Left hindlimb (tissue), 1 donor: ENCODE results near the gene LY6G6C.

ENCODE experiments used
- DNase-seq: peaks from one replicate; pipeline ENCODE4 v3.0.0-alpha.2; 2018

The LY6G6C gene

GRCh38 chr6:31702819-31703716 is 18.5 kb downstream of the LY6G6C start, which contains the start of gene ABHD16A:
ABHD16A (minus strand) TSS chr6:31703324; CDS start chr6:31703281, 43 bp downstream.
- DNase-seq: peak; percentile 99

- DNase-seq: peak; percentile 56
Observed at GRCh38 chr6:31702405-31702818, 19.1 kb downstream of the LY6G6C start.

DNA sequence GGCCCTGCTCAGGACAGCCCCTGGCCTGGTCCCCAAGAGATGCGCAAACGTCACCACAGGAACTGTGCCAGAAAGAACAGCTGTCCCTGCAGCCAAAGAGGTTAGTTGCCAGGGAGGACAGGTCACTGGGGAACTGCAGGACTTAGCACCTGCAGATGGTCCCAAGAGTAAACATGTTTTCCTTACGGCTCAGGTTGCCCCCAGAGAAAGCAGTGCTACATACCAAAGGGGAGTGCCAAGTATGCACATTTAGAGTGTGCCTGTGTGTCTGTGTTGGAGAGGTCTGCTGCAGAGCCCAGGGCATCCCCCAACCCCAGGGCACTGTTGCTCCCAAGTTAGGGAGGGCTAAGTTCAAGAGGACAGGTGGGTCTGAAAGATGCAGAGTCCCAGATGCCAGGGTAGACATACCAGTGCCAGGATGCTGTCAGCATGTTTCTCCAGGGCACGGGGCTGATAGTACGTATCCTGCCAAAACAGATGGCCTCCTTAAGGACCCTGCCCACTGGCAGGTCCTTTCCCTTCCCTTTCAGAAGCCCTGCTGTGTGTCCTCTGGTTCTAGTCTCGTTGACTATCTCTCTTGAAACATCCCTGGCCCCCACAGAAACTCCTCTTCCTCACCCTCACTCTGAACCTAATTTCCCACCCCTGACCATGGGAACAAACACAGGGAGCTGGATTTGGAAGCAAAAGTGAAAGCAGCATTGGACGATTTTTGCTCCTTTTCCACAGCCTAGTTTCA is 19.7 kb downstream of the LY6G6C start:
- DNase-seq: no peak

DNA sequence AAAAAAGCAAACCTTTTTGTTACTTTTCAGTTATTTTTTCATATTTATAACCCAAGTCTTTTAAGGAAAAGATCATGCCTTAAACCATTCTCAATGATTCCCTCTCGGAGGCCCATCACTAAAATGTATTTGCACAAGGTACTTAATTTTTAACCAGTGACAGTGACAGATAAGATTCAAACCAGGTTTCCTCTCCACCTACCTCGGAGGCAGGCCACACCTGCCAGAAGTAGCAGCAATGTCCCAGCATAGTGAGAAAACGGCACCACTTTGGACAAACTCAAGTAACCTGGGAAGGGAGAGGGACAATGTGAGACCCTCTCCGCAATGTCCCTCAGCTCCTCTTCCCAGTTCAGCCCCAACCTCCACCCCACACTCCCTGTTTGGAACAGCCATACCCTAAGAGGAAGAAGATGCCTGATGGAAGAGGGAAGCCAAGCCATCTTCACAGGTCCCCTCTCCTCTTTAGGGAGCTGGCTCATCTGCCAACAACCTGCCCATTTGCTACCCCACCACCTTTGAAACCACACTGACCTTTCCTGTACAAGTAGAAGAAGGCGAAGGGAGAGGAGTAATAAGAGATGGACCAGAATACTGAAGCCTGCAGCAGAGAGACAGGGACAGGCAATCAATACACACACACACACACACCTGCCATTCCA is 20.7 kb downstream of the LY6G6C start:
- DNase-seq: no peak

- no peak for DNase-seq
Observed at GRCh38 chr6:31697555-31697954, 24.0 kb downstream of the LY6G6C start.

GRCh38 chr6:31693535-31693934 is 28.0 kb downstream of the LY6G6C start:
- no peak for DNase-seq

DNA sequence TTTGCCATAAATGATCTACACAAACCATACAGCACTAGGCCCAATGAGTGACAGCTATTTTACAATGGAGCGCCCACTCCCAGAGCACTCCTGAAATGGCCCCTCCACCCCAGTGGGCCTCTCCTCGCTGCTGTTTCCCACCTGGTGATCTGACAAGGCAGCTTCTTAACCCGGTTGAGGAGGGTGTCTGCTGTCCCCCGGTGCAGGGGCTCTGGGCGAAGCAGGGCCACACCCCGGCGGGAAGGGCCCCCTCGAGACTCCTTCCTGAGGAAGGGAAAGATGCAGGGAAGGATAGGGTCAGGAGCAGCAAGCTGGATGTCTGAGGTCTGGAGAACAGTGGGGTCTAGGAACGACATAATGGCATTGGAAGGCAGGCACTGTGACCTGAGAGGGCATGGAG is 28.7 kb downstream of the LY6G6C start:
- no peak for DNase-seq

- DNase-seq: no peak
Observed at GRCh38 chr6:31692353-31692752, 29.2 kb downstream of the LY6G6C start.

DNA sequence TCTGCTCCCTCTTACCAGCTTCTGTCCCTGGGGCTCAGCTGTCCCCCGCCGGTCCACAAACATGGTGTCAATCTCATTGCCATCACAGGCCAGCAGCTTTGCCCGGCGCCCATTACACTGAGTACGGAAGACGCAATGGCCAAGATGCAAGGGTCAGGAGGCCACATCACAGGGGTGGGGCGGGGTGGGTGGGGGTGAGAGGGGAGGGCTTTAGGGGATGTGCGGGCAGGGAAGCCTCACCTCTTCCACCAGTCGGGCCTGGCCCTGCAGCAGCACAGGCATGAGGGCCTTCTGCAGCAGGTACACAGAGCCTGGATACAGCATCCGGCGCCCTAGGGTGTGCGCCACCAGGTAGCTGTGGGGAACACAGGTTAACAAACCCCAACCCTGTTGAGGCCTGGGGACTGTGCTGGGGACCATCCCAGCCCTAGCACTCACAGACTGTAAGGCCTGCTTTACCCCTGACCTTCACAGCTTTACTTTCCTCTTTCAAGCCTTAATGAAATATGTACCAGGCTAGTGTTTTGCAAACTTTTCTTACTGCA is 29.9 kb downstream of the LY6G6C start:
- no peak for DNase-seq

GRCh38 chr6:31691078-31691463 is 30.5 kb downstream of the LY6G6C start:
- DNase-seq: no peak

GRCh38 chr6:31690231-31691077 is 31.1 kb downstream of the LY6G6C start:
- no peak for DNase-seq

DNA sequence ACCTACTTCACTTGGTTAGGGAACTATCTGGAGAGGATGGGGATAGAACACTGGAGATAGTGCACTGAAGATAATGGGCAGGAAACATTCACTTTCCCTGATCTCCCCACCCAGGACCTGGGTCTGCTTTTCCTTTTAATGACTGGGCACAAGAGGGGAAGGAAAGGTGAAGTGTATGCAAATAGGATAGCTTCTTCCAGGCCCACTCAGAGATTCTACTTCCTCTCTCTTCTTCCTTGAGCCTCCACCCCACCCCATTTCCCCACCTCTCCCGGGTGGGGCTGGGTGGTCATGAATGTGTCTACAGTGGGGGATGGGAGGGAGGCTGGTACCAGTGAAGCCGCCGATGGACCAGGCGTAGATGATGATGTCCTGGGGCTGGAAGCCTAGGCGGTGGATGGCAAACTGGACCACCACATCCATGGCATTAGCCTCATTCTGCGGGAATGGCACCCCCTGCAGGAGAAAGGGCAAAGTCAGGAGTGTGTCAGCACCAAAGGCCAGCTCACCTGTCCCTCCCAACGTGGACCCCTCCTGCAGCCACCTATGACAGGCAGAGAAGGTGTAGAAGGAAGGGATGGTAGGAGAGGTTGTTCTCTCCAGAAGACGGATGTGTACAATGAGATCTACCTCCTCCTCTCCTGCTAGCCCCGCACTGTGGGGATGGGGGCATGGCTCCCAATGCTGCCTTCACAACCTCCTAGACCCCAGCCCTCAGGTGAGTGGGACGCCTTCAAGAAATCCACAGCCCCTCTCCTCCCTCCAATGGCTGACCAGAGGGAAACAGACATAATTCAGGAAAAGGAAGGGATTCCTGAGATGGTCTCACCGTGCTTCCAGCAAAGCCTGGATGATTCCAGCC is 32.1 kb downstream of the LY6G6C start:
- no peak for DNase-seq

DNA sequence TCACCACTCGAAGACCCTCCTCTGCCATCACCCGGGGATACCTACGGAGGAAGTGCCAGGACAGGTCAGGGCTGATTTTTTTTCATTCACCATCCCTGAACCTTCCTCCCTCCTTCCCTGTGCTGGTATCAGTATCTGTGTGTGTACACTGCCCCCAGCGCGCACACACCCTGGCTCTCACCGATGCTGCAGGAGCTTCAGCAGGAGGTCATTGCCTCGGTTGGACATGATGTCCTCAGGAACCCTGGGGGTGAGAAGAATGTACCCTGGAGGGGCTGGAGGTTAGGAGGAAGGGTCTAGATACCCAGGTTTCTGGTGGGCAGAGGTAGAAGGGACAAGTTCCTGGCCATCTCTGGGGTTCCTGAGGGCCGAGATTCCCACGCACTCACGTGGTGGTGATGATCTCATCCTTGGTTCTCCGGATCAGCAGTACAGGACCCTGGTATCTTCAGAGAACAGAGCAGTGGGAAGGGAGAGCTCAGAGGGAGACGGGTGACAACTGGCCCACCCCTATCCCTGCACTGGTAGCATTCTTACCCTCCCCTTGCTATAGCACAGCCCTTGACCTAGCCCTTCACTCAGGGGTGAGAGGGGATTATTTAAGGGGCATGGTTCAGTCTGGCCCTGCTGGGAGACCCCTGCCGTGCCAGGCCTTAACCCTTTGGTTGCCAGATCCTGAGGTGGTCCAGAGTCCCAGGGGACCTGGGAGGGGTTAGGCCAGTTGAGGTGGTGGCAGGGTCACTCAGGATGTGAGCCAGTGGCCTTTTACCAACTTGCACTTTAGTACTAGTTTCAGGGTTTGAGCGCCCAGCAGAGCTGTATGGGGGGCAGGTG is 33.5 kb downstream of the LY6G6C start:
- DNase-seq: no peak

DNA sequence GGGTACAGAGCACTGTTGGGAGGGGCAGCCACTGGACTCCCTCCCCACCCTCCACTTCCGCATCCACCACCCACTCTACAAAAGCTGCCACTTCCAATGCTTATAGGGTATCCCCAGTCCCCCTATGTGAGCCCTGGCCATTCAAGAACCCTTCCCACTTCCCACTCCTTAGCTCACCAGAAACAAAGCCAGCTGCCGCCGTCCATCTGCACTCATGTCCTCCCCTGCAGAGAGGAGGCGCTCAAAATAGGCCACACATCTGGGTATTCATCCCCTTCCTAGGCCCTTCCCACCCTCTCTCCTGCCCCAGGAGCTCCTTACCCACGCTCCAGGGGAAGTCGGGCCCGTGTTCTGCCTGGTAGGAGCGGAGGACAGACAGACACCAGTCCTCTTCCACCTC is 34.2 kb downstream of the LY6G6C start:
- no peak for DNase-seq

DNA sequence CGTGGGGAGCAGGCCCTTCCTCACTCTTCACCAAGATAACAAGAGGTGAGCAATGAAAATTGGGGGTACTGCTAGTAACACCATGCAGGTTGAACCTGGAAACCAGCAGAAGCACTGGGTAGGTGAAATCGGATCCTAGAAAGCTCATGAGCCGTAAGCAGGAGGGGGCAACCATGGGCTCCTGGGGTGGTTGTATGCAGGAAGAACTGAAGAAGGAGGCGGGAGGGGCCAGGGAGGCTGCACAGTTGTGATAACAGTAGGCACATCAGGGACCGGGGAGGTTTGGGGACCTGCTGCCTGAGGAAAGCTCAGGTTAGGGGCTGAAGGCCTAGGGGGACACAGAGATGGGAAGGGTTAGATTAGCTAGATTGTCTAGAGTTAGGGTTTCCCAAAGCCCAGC is 35.1 kb downstream of the LY6G6C start:
- DNase-seq: no peak

GRCh38 chr6:31683591-31683990 is 38.0 kb downstream of the LY6G6C start:
- DNase-seq: no peak

DNA sequence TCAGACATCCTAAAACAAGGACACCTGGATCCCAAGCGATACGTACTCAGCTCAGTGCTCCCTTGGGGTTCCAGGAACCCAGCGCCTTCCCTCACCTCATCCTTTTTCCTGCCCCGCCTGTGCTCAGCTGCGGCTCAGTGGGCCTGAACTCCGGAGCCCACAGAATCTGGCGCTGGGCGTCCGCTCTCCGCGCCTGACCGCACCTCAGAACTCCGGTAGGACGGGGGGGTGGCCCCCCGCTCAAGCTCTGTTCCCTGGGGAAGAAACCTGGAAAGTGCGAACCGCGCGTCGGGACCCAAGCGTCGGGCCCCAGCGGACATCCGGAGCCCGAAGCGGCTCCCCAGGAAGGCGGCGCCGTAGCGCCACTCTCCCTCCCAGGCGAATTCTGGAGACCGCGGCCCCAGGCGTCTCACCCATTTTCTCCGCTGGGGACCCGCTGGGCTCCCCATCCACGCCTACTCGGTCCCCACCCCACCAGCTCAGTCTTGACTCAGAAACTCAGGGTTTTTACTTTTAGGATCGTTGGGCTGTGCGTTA is 40.3 kb downstream of the LY6G6C start:
- DNase-seq: peak; percentile 47

- peak; percentile 90 for DNase-seq
Observed at GRCh38 chr6:31680226-31681134, 41.1 kb downstream of the LY6G6C start, which contains the start of gene LY6G5C. LY6G5C (minus strand) TSS chr6:31681067; CDS start chr6:31680373, 694 bp downstream.

DNA sequence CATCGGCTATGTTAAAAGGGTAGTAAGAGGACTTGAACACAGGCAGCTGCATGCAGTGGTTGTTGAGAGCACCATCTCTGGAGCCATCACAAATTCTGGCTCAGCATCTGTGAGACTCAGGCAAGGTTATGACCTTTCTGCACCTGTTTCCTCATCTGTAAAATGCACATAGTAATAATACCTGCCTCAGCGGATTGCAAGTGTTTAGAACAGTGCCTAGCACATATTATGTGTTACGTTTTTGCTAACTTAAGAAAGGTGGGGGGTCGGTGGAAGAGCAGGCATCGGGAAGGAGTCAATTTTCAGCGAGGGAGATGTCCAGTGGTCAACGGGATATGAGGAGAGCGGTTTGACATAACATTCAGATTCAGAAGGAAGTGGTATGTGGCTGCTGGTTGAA is 43.6 kb downstream of the LY6G6C start:
- DNase-seq: no peak
